HFF-Myc (cell line): ENCODE results near the gene NPLOC4.

Experiments used
- DNase-seq: peaks from one replicate; pipeline ENCODE4 v3.0.0-alpha.2; 2011; ENCODE audit warnings: low read depth; ENCODE audit errors: extremely low read depth
- H3K4me3 ChIP-seq: replicated peaks from 2 replicates; pipeline ENCODE4 v1.5.1; 2011; ENCODE audit warnings: low read depth, mild to moderate bottlenecking, control low read depth, low read length
- CTCF ChIP-seq: IDR thresholded peaks from 2 replicates; pipeline ENCODE4 v1.5.1; 2012; ENCODE audit warnings: mild to moderate bottlenecking, low read depth, low read length, control low read depth; ENCODE audit errors: missing control alignments

Gene NPLOC4

GRCh38 chr17:81516439-81516838 is 120.5 kb downstream of the NPLOC4 start:
- no peak for DNase-seq
- TF ChIP-seq CTCF = no peak
- peak overlapping the region; percentile 69 for H3K4me3 ChIP-seq

DNA sequence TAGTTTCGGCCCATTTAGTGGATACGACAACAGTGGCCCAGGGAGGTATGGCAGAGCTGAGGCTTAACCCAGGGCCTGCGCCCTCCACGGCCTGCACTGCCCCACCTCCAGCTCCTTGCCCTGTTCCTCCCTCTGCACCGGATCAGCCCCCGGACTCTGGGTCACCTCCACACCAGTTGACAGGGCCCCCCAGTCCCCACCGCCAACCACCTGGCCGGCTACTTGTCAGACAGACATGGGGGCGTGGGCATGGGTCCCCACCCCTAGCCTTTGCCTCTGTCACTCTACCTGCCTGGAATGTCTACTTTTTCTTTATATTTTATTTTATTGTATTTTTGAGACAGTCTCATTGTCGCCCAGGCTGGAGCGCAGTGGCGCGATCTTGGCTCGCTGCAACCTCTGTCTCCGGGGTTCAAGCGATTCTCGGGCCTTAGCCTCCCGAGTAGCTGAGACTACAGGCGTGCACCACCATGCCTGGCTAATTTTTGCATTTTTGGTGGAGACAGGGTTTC is 121.3 kb downstream of the NPLOC4 start:
- peak overlapping the region; percentile 69 for H3K4me3 ChIP-seq
- no peak for DNase-seq
- TF ChIP-seq CTCF = no peak

DNA sequence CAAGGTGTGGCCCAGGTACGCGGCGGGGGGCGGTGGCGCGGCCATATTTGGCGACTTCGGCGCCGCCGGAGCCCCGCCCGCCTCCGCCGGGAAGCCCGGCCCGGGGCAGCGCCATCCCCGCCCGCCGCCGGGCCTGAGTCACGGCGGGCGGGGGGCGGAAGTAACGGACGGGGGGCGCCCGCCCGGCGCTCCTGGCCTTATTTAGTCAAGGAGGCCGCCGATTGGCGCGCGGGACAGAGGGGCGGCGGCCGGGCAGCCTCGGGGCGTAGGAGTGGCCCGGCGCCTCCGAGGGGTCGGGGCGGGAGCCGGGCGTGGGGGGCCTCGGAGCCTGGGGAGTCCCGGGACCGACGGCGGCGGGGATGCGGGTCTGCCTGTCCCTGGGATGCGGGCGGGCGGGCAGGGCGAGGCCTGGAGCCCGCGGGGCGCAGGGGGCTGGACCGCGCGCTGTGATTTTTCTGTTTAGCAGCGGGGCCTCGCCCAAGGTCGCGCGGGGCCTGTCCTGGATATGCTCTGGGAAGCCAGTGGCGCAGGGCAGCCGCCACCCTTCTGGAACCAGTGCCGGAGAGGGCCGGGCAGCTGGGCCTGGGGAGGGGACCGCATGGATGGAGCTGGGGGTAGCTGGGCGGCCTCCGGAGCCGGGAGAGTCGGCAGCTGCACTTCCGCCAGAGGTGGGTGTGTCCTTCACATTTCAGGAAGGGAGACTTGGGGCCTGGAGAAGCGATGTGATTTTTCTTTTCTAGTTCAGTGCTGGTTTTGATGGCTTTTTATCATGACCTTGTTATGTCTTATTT is 122.0 kb downstream of the NPLOC4 start:
- TF ChIP-seq CTCF = no peak
- peak; percentile 39 for DNase-seq

GRCh38 chr17:81514489-81514738 is 122.5 kb downstream of the NPLOC4 start:
- no peak for TF ChIP-seq CTCF
- DNase-seq = no peak
- H3K4me3 ChIP-seq = peak overlapping the region; percentile 69

More for the DNA sequence above, 122.0 kb downstream of the NPLOC4 start:
- H3K4me3 ChIP-seq = peak overlapping the region; percentile 69

DNA sequence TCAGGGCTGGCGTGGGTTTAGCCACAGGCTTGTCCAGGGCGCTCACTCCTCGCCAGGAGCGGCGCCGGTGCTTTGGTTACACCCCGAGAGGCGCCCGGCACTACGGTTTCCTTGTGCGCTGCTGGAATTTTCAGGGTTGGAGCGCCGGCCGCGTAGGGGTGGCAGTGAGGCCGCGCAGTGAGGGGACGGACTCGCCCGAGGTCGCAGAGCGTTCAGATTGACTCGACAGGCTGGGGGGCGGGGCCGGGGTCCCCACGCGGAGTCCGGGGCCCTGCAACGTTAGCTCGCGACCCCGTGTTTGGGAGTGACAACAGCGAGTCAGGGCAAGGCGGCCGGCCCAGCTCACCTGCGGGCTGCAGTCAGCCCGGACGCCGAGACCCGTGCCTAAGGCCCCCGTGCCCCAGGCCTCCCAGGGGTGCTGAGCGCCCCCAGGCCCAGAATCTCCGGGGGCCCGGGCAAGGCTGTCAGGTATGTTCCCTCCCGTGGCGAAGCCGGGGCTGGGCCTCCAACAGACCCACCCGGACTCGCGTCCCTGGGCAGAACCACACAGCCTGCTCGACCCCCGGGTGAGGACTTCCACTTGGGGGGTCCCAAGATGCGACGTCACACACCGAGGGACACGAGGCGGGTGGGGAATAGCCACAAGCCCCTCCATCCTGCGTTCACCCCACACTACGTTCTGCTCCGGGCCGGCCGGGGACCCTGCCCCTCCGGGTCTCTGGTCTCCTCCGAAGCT is 123.0 kb downstream of the NPLOC4 start:
- no peak for DNase-seq
- TF ChIP-seq CTCF = no peak
- peak overlapping the region; percentile 69 for H3K4me3 ChIP-seq

DNA sequence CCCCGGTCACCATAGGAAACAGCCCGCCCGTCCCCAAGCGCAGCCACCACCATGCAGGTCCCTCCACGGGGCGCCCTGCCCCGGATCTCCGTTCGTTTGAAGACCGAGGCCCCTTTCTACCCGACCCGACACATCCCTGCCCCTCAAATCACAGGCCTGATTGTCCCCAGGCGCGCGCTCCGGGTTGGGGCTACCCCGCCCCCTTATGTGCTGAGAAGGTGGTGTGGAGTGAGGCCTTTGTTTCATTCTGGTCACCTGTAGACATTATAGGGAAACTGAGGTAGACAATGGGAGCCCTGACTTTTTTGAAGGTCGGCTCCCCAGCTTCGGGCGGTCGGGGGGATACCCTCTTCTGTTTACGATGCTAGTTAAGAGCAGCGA is 123.5 kb downstream of the NPLOC4 start:
- no peak for DNase-seq
- peak overlapping the region; percentile 69 for H3K4me3 ChIP-seq
- TF ChIP-seq CTCF = no peak
